Aorta (tissue), 5 donors: ENCODE results near the gene SLC39A3. TPM values are rescaled to one million over a fixed set of nuclear protein-coding genes. Genes with fewer than 3 reads are reported as not detected.

Experiments
- ATAC-seq: fragments of 200-7000 bp; cut with Tn5 transposase; one replicate; pipeline ENCODE4 v1.9.1; 2022; ENCODE audit warnings: moderate library complexity; ENCODE audit not compliant: low FRiP score
- DNase-seq, 2 donors: peaks; one replicate each; pipeline ENCODE4 v3.0.0-alpha.2; 2020
- H3K27ac ChIP-seq, 2 donors: one replicate each; pipeline ENCODE4 v1.5.1; 2013; ENCODE audit warnings: low read length in 2 of 2, mild to moderate bottlenecking in 2 of 2, moderate library complexity in 2 of 2, control low read depth in 1 of 2, inconsistent platforms in 1 of 2, low read depth in 1 of 2
- H3K27me3 ChIP-seq, 2 donors: one replicate each; pipeline ENCODE4 v1.6.1; 2013; ENCODE audit warnings: control low read depth in 1 of 2, low read length in 1 of 2, mild to moderate bottlenecking in 1 of 2, moderate library complexity in 1 of 2; ENCODE audit not compliant: insufficient read depth in 2 of 2, control insufficient read depth in 1 of 2
- H3K36me3 ChIP-seq, 2 donors: one replicate each; pipeline ENCODE4 v1.6.1; 2013; ENCODE audit warnings: control low read depth in 1 of 2, low read length in 1 of 2, mild to moderate bottlenecking in 1 of 2; ENCODE audit not compliant: insufficient read depth in 2 of 2, control insufficient read depth in 1 of 2
- H3K4me1 ChIP-seq, 2 donors: one replicate each; pipeline ENCODE4 v1.6.1; 2013; ENCODE audit warnings: low read length in 2 of 2, control low read depth in 1 of 2, mild to moderate bottlenecking in 1 of 2, moderate library complexity in 1 of 2; ENCODE audit not compliant: insufficient read depth in 2 of 2, control insufficient read depth in 1 of 2
- H3K4me3 ChIP-seq, 2 donors: one replicate each; pipeline ENCODE4 v1.5.1; 2013; ENCODE audit warnings: low read length in 2 of 2, control low read depth in 1 of 2, mild to moderate bottlenecking in 1 of 2
- H3K9me3 ChIP-seq: one replicate; pipeline ENCODE4 v1.6.1; 2013; ENCODE audit warnings: mild to moderate bottlenecking, low read length; ENCODE audit not compliant: control insufficient read depth
- WGBS, 2 donors: extraction: QIAGEN DNeasy Blood & Tissue Kit; methylation state at CpG; one replicate each; pipeline ENCODE4 v1.1.7; 2013; 5-methylcytosine and 5-hydroxymethylcytosine counted together
- intact Hi-C, 2 donors: fragments of 100-400 bp; cut with DNase I; formaldehyde crosslinking; loops; one replicate each; pipeline versions ENCODE4 v1.14.2 to v1.15.0; 2022
- polyA plus RNA-seq, 2 donors: library from polyadenylated mRNA; stranded (reverse); fragments of 200-250 nt; gene quantifications; one replicate each; pipeline ENCODE4 v1.2.3, GENCODE V29; 2013
- total RNA-seq, 2 donors: library from RNA; stranded (reverse); fragmentation: NEBNext Ultra II Directional; extraction: Animal tissue kit (Norgen Biotek cat#: 25700); gene quantifications; one replicate each; pipeline ENCODE4 v1.2.1, GENCODE V29; 2021
- donor health status: healthy with polysubstance abuse.
- donor health status: Bipolar disorder and iron deficiency.
- donor health status: DM: no; HTN: no; CAD: no.
- donor health status: DM: no; HTN: no; CAD: no.
- donor health status: DM: yes; HTN: yes; CAD: no.

Gene SLC39A3
- total and polyA plus RNA-seq, 4 donors, result 6.0 to 19.6 (median 13.9) TPM

DNA sequence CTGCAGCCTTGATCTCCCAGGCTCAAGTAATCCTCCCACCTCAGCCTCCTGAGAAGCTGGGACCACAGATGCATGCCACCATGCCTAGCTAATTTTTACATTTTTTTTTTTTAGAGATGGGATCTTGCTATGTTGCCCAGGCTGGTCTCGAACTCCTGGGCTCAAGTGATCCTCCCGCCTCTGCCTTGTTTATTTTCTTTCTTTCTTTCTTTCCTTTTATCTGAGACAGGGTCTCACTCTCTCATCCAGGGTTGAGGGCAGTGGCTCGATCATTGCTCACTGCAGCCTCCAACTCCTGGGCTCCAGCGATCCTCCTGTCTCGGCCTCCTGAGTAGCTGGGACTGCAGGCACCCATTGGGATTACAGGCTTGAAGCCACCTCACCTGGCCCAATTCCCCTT is 33.6 kb downstream of the SLC39A3 start:
- 91 to 96% methylated on average over 5 of the region's 5 CpGs for WGBS, 2 donors

DNA sequence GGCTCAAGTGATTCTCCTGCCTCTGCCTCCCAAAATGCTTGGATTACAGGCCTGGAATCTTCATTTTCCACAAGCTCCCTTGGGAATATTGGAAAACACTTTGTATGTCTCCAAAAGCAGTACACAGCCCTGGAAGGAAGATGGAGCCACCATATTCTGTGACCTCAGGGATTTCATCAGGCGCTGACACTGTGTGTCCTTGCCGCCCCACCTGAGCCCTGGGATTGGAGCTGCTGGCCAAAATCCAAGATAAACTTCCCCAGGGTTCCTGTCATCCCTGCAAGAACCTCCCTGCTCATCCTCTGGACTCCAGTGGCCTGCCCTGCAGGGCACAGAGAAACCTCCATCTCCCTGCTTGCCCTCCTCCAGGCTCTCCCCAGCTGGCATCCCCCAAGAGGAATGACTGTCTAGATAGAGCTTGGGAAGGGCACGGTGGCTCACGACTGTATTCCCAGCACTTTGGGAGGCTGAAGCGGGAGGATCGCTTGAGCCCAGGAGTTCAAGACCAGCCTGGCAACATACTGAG is 36.1 kb downstream of the SLC39A3 start:
- intact Hi-C loops, result loop anchor here in 1 of 2 donors (5.0 kb wide), 1 partner anchor 34 kb away; no protein-coding TSS in a partner anchor
- ATAC-seq (no peak), DNase-seq (no peak)
- no peak overlapping the region for H3K27ac ChIP-seq
- H3K4me3 ChIP-seq, result no peak overlapping the region
- 70 to 75% methylated on average over 6 of the region's 6 CpGs for WGBS, 2 donors
- H3K4me1 ChIP-seq, result no peaks in the 10 kb centered on the region
- H3K9me3 ChIP-seq, result no peaks in the 10 kb centered on the region
- no peaks in the 10 kb centered on the region for H3K36me3 ChIP-seq
- no peaks in the 10 kb centered on the region for H3K27me3 ChIP-seq

More for the DNA sequence above, 33.6 kb downstream of the SLC39A3 start:
- Histone ChIP-seq H3K4me3 (no peak overlapping the region), H3K9me3 (no peaks in the 10 kb centered on the region), H3K27me3 (no peaks in the 10 kb centered on the region), H3K36me3 (no peaks in the 10 kb centered on the region), H3K4me1 (no peaks in the 10 kb centered on the region), H3K27ac (no peak overlapping the region)
- ATAC-seq (no peak), DNase-seq (no peak)
- intact Hi-C loops, result no loop called here

DNA sequence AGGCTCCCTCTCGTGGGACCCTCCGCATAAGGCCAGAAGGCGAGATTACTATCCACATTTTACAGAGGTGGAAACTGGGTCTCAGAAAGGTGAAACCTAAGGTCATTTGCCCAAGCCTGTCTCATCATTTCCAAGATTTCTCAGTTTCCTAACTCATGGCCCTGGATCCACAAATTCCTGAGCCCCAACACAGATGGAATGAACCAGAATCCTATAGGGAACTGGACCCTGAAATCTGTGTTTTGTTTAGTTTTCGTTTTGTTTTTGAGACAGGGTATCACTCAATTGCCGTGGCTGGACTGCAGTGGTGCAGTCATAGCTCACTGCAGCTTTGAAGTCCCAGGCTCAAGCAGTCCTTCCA is 36.8 kb downstream of the SLC39A3 start:
- H3K27me3 ChIP-seq, result no peaks in the 10 kb centered on the region
- no peak overlapping the region for H3K27ac ChIP-seq
- no peaks in the 10 kb centered on the region for H3K9me3 ChIP-seq
- H3K4me3 ChIP-seq, result peak overlapping the region in 1 of 2 donors; percentile 14
- H3K36me3 ChIP-seq, result no peaks in the 10 kb centered on the region
- ATAC-seq (no peak), DNase-seq (no peak)
- intact Hi-C loops, result loop anchor here in 1 of 2 donors (5.0 kb wide), 1 partner anchor 34 kb away; no protein-coding TSS in a partner anchor
- 70 to 76% methylated on average over 5 of the region's 5 CpGs for WGBS, 2 donors
- H3K4me1 ChIP-seq, result no peaks in the 10 kb centered on the region

DNA sequence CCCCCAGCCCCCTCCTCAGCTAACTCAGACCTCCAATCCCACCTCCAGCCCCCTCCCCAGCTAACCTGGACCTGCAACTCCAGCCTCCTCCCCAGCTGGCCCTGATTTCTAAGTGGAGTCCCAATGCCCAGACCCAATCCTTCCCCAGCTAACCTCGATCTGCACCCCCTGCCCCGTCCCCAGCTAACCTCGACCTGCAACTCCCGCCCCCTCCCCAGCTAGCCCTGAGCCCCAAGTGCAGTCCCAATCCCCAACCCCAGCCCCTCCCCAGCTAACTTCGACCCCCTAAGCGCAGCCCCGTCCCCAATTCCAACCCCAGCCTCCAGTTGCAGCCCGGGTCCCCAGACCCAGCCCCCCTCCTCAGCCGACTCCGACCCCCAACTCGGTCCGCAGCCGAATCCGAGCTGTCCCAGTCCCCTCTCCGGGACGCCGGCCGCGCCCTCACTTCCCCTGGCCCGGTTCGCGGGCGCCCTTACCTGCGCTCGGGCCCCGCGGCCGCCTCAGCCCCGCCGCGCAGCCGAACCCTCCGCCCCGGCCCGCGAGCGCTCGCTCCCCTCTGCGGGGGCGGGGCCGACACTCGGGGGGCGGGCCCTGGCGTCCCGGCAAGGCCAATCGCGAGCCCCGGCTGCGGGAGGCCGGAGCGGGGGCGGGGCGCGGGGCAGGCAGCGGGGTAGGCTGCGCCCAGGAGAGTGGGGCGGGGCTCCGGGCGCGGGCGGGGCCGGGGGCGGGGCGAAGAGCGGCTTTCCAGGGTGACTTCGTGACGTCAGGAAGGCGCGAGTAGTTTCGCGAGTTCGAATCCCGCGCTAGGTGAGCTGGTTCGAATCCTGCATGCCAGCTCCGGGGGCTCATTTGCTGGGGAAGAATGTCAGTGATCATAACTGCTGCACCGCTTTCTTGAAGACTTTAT is 37.4 kb downstream of the SLC39A3 start, which contains the start of gene GNG7:
GNG7 (minus strand) TSS at position 525 of the 907 bp plus-strand sequence. CDS start 182,006 bp downstream, outside the sequence.
- 2 to 3% methylated on average over 39 to 77 of the region's 77 CpGs for WGBS, 2 donors
- Histone ChIP-seq H3K36me3 (no peaks in the 10 kb centered on the region), H3K9me3 (no peaks in the 10 kb centered on the region), H3K27me3 (no peaks in the 10 kb centered on the region), H3K4me3 (peak within 1 kb of the TSS; percentile 11 to 14), H3K27ac (no peak within 1 kb of the TSS), H3K4me1 (no peaks in the 10 kb centered on the region)
- intact Hi-C loops, result loop anchor here in 1 of 2 donors (5.0 kb wide), 1 partner anchor 35 kb away; no protein-coding TSS in a partner anchor
- peak; percentile 97 for ATAC-seq
- DNase-seq, result peak; percentile 96 to 97

DNA sequence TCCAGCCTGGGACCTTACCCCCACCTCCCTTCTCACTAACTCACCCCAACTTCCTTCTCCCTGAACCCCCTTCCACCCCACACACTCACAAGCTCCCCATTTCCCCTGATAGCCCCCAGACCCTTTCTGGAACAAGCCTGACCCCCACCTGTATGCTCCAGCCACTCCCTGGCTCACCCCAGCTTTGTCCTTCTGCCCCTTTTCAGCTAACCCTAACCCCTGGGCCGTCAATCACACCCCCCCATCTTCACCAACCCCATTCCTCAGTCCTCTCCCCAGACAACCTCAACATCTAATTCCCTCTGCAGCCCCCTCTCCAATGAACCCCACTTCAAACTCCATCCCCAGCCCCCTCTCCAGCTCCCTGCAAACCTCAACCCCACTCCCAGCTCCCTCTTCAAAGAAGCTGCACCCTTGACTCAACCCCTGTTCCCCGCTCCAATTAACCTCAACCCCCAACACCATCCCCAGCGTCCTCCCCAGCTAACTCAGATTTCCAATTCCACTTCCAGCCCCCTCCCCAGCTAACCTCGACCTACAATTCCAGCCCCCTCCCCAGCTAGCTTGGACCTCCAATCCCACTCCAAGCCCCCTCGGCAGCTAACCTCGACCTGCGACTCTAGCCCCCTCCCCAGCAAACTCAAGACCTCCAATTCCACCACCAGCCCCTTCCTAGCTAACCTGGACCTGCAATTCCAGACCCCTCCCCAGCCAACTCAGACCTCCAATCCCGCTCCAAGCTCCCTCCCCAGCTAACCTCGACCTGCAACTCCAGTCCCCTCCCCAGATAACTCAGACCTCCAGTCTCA is 38.3 kb downstream of the SLC39A3 start:
- ATAC-seq (no peak), DNase-seq (no peak)
- no peaks in the 10 kb centered on the region for H3K9me3 ChIP-seq
- 2 to 3% methylated on average over 9 of the region's 9 CpGs for WGBS, 2 donors
- no peak overlapping the region for H3K4me3 ChIP-seq
- H3K27ac ChIP-seq, result no peak overlapping the region
- no peaks in the 10 kb centered on the region for H3K27me3 ChIP-seq
- H3K36me3 ChIP-seq, result no peaks in the 10 kb centered on the region
- no peaks in the 10 kb centered on the region for H3K4me1 ChIP-seq
- intact Hi-C loops, result loop anchor here in 1 of 2 donors (5.0 kb wide), 1 partner anchor 36 kb away; no protein-coding TSS in a partner anchor

DNA sequence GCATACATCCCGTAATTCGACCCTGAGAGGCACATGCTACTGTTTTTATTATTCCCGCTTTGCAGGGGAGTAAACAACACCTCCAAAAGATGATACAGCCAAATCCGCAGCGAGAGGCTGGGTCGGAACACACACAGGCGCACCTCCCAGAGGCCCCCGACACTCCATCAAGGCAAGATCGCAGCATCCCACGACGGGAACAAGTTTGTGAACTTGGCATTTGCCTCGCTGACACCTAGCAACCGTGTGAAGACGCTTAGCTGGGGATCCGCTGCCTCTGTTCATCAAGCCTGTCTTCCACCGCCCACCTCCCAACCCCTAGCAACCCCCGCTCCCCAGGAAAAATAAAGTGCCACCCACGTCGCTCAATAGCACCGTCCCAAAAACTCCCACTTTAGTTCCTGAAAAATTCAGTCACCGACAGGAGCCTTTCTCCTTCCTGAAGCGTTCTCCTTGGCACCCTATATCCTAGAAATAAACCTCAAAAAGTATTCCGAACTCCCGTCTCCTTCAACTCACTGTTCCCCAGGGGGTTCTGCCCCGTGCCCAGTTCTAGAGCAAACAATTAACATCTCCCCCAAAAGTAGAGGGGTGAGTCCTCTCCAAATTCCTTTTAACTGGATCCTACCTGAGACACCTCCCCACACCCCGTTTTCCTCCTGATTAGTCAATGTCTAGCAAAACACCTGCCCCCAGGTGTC is 39.0 kb downstream of the SLC39A3 start:
- DNase-seq (no peak), ATAC-seq (no peak)
- Histone ChIP-seq H3K27me3 (no peaks in the 10 kb centered on the region), H3K9me3 (no peaks in the 10 kb centered on the region), H3K27ac (no peak overlapping the region), H3K36me3 (no peaks in the 10 kb centered on the region), H3K4me1 (no peaks in the 10 kb centered on the region), H3K4me3 (no peak overlapping the region)
- WGBS, 2 donors, result 15 to 18% methylated on average over 26 of the region's 26 CpGs
- intact Hi-C loops, result loop anchor here in 1 of 2 donors (5.0 kb wide), 1 partner anchor 36 kb away; no protein-coding TSS in a partner anchor

DNA sequence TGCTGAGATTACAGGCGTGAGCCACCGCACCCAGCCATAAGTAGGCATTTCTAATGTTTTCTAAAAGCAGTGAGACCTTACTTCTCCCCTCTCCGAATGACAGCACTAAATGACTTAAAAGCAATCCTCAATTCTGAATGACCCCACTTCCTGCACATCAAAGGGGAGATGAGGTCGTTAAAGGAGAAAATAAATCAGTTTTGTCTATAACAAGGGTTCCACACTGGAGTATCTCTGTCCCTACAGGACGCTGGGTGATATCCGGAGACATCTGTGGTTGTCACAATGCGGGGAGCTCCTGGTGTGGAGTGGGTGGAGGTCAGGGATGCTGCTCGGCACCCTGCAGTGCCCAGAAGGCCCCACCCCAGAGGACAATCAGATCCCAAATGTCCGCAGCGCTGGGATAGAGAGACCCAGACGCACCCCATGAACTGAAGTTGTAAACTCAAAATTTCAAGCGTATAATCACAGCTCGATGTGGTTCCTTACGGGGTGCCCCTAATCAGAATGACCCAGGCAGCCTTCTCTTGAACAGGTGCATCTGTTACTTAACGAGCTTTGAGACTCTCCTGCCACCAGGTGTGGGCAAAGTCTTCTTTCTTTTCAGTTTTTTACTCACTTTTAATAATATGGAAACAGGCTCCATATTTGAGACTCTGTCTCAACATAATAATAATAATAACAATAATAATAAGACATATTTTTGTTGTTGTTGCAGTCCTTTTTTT is 40.2 kb downstream of the SLC39A3 start:
- H3K4me3 ChIP-seq, result no peak overlapping the region
- no peak for ATAC-seq
- no peaks in the 10 kb centered on the region for H3K27me3 ChIP-seq
- WGBS, 2 donors, result 77 to 82% methylated on average over 15 of the region's 15 CpGs
- no peaks in the 10 kb centered on the region for H3K4me1 ChIP-seq
- no peaks in the 10 kb centered on the region for H3K9me3 ChIP-seq
- no peak overlapping the region for H3K27ac ChIP-seq
- DNase-seq, result no peak
- H3K36me3 ChIP-seq, result no peaks in the 10 kb centered on the region
- intact Hi-C loops, result loop anchor here in 1 of 2 donors (5.0 kb wide), 1 partner anchor 38 kb away; no protein-coding TSS in a partner anchor
